ENCODE measurements around the gene IPP. TPM values are rescaled to one million over a fixed set of nuclear protein-coding genes. Genes with fewer than 3 reads are reported as not detected.

Gene IPP
- total and polyA plus RNA-seq, 9 donors: 15.2 to 20.6 (median 19.1) TPM

DNA sequence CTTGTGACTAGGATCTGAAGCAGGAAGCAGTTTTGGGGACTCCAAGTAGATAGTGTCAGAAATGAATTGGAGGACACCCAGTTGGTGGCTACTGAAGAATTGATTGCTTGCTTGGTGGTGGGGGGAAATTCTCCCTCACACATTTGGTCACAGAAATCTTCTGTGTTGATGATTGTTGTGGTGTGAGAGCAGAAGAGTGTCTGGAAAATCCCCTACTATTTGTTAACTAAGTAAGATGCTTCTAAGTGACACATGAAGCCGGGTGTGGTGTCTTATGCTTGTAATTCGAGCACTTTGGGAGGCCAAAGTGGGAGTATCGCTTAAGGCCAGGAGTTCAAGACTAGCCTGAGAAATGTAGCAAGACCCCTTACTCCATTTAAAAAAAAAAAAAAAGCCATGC lies 22.5 kb upstream of the IPP start:
- Histone ChIP-seq H3K4me1 (ENCODE audit: control insufficient read depth, insufficient read depth, low read length) (peaks cover 4% of the 10 kb centered on the region), H3K36me3 (ENCODE audit: control insufficient read depth, insufficient read depth, low read length) (no peaks in the 10 kb centered on the region), H3K27me3 (ENCODE audit: control insufficient read depth, insufficient read depth, low read length) (no peaks in the 10 kb centered on the region), H3K4me3 (ENCODE audit: low read length) (no peak overlapping the region), H3K27ac (ENCODE audit: low read length) (no peak overlapping the region), H3K9me3 (replicated peaks; ENCODE audit: control insufficient read depth, low read depth, low read length) (no peaks in the 10 kb centered on the region)
- WGBS (ENCODE audit: insufficient coverage): no CpG with 5 or more reads among the region's 3 CpGs
- no peak for DNase-seq

DNA sequence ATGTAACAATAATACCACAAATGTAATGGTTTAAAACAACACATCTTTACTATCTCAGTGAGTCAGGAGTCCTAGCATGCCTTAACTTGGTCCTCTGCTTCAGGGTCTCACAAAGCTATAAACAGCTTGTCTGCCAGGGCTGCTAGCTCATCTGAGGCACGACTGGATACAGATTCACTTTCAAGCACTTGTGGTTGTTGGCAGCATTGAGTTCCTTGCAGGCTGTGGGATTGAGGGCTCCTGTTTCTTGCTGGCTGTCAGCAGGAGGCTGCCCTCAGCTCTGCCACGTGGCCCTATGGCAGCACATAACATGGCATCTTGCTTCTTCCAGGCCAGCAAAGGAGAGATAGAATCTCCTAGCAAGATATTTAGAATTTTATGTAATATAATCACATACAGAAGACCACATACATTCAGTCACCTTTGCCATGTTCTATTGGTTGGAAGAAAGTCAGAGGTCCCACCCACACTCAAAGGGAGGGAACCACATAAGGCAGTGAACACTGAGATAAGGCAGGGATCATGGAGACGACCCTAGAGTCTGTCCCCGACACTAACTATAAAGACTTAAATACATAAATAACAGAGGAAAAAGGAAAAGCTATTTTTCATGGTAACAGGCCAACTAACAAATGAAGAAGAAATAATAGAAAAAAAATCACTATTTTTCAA lies 18.9 kb upstream of the IPP start:
- DNase-seq: peak; percentile 42
- no peaks in the 10 kb centered on the region for H3K36me3 ChIP-seq (ENCODE audit: control insufficient read depth, insufficient read depth, low read length)
- no peak overlapping the region for H3K27ac ChIP-seq (ENCODE audit: low read length)
- H3K4me1 ChIP-seq (ENCODE audit: control insufficient read depth, insufficient read depth, low read length): peaks cover 4% of the 10 kb centered on the region
- no peak overlapping the region for H3K4me3 ChIP-seq (ENCODE audit: low read length)
- WGBS (ENCODE audit: insufficient coverage): no CpG with 5 or more reads among the region's 4 CpGs
- H3K27me3 ChIP-seq (ENCODE audit: control insufficient read depth, insufficient read depth, low read length): no peaks in the 10 kb centered on the region
- H3K9me3 ChIP-seq (replicated peaks; ENCODE audit: control insufficient read depth, low read depth, low read length): no peaks in the 10 kb centered on the region

DNA sequence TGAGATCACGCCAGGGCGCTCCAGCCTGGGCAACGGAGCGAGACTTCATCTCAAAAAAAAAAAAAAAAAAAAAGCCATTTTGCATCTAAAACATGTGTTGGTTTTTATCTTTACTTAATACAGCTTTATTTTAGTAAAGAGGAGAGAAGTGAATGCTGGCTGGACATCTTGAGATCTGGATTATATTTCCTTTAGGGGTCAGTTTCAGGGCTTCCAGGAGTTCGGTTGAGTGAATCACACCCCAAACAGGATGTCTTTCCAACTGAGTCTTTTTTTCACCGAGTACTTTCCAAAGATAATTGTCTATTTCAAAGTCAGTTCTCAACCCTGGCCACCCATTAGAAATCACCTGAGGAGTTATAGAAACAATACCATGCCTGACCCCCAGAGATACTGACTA lies 16.6 kb upstream of the IPP start:
- peak; percentile 81 for DNase-seq
- WGBS (ENCODE audit: insufficient coverage): no CpG with 5 or more reads among the region's 6 CpGs

DNA sequence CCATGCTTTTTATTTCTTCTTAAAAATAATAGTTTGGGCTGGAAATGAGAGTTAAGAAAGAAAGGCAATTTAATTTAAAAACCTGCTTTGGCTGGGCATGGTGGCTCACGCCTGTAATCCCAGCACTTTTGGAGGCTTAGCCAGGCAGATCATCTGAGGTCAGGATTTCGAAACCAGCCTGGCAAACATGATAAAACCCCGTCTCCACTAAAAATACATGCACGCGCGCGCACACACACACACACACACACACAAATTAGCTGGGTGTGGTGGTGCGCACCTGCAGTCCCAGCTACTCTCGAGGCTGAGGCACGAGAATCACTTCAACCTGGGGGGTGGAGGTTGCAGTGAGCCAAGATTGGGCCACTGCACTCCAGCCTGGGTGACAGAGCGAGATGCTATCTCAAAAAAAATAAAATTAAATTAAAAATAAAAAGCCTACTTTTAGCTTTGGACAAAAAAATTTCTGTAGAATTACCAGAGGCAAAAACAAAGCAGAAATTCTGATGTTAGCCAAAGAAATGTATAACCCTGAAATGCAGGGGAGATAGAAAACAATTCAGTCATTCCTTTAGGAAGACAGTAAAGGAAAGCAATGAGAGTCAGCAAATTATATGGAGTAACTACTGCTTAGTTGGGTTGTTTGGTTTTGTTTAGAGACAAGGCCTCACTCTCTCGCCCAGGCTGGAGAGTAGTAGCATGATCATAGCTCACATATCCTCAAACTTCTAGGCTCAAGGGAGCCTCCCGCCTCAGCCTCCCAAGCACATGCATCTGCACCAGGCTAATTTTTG lies 15.7 kb upstream of the IPP start:
- WGBS (ENCODE audit: insufficient coverage): 85% methylated on average over 2 of the region's 13 CpGs
- Histone ChIP-seq H3K9me3 (replicated peaks; ENCODE audit: control insufficient read depth, low read depth, low read length) (no peaks in the 10 kb centered on the region), H3K27ac (ENCODE audit: low read length) (no peak overlapping the region), H3K4me1 (ENCODE audit: control insufficient read depth, insufficient read depth, low read length) (peaks cover 4% of the 10 kb centered on the region), H3K27me3 (ENCODE audit: control insufficient read depth, insufficient read depth, low read length) (no peaks in the 10 kb centered on the region), H3K4me3 (ENCODE audit: low read length) (no peak overlapping the region), H3K36me3 (ENCODE audit: control insufficient read depth, insufficient read depth, low read length) (no peaks in the 10 kb centered on the region)
- DNase-seq: no peak

More for the DNA sequence above, 16.6 kb upstream of the IPP start:
- Histone ChIP-seq H3K36me3 (ENCODE audit: control insufficient read depth, insufficient read depth, low read length) (no peaks in the 10 kb centered on the region), H3K4me1 (ENCODE audit: control insufficient read depth, insufficient read depth, low read length) (peaks cover 4% of the 10 kb centered on the region), H3K9me3 (replicated peaks; ENCODE audit: control insufficient read depth, low read depth, low read length) (no peaks in the 10 kb centered on the region), H3K4me3 (ENCODE audit: low read length) (no peak overlapping the region), H3K27ac (ENCODE audit: low read length) (no peak overlapping the region), H3K27me3 (ENCODE audit: control insufficient read depth, insufficient read depth, low read length) (no peaks in the 10 kb centered on the region)

DNA sequence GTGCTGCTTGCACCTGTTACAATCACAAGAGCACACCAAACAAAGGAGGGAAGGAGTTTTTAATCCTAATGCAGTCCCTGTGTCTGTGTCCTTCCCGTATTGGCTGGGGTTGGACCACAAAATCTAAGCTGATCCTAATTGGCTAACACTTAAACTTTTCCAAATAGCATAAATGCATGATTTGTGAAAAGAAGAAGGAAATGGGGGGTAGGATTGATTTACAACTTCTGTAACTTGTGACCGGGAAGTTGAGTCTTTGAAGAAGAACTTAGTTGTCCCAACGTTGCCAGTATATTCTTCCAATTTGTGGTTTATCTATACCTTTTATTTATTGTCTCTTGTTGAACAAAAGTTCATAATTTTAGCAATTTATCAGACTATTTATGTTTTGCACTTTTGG lies 11.8 kb upstream of the IPP start:
- Histone ChIP-seq H3K27me3 (ENCODE audit: control insufficient read depth, insufficient read depth, low read length) (no peaks in the 10 kb centered on the region), H3K9me3 (replicated peaks; ENCODE audit: control insufficient read depth, low read depth, low read length) (no peaks in the 10 kb centered on the region), H3K4me3 (ENCODE audit: low read length) (no peak overlapping the region), H3K4me1 (ENCODE audit: control insufficient read depth, insufficient read depth, low read length) (no peaks in the 10 kb centered on the region), H3K27ac (ENCODE audit: low read length) (no peak overlapping the region), H3K36me3 (ENCODE audit: control insufficient read depth, insufficient read depth, low read length) (no peaks in the 10 kb centered on the region)
- DNase-seq: no peak
- WGBS (ENCODE audit: insufficient coverage): no CpG with 5 or more reads among the region's 3 CpGs

DNA sequence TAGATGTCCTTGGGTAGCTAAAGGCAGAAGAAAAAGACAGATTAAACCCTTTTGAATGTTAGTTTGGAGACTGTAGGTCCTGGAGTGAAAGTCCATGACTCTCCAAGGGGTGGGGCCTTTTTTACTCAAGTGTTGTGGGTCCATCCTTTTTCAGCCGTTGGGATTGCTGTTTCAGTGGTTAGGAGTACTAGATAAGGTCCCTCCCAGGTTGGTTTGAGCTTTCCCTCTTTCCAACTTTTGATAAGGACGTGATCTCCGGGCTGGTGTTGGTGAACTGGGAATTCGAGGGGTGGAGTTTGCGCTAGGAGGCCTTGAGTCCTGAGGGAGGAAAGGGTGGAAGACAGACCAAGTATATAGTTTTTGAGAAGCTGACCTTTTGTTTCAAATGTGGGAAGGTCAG lies 5.2 kb upstream of the IPP start:
- no peak overlapping the region for H3K4me3 ChIP-seq (ENCODE audit: low read length)
- H3K9me3 ChIP-seq (replicated peaks; ENCODE audit: control insufficient read depth, low read depth, low read length): peaks cover 14% of the 10 kb centered on the region
- no peak overlapping the region for H3K27ac ChIP-seq (ENCODE audit: low read length)
- no peak for DNase-seq
- H3K36me3 ChIP-seq (ENCODE audit: control insufficient read depth, insufficient read depth, low read length): no peaks in the 10 kb centered on the region
- H3K27me3 ChIP-seq (ENCODE audit: control insufficient read depth, insufficient read depth, low read length): no peaks in the 10 kb centered on the region
- WGBS (ENCODE audit: insufficient coverage): 100% methylated on average over 2 of the region's 5 CpGs
- no peaks in the 10 kb centered on the region for H3K4me1 ChIP-seq (ENCODE audit: control insufficient read depth, insufficient read depth, low read length)

DNA sequence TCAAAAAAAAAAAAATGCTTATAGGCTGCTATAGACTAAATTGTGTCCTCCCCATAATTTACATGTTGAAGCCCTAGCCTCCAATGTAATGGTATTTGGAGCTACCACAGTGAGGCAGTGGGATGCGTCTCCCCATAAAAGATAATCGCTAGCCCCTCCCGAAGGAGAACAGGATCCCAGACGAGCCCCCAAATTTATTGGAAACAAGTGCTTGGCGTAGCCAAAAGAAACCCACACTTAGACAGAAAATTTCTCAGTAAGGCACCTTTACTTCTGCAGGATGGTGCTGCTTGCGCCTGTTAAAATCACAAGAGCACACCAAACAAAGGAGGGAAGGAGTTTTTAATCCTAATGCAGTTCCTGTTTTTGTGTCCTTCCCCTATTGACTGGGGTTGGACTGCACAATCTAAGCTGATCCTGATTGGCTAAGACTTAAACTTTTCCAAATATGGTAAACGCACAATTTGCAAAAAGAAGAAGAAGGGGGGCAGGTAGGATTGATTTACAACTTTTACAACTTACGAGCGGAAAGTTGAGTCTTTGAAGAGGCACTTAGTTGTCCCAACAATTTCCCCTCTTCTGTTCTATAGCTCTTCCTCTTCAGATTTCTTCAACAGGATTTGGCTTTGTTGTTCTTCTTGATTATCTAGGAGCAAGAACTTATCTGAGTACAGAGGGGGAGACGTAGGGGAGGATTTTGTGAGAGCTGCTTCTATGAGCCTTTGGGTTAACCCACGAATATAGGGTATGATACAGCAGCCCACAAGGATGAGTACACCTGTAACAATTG lies 3.0 kb upstream of the IPP start:
- no peak for DNase-seq
- WGBS (ENCODE audit: insufficient coverage): 93% methylated on average over 4 of the region's 11 CpGs
- H3K4me1 ChIP-seq (ENCODE audit: control insufficient read depth, insufficient read depth, low read length): peaks cover 6% of the 10 kb centered on the region
- peaks cover 14% of the 10 kb centered on the region for H3K9me3 ChIP-seq (replicated peaks; ENCODE audit: control insufficient read depth, low read depth, low read length)
- H3K4me3 ChIP-seq (ENCODE audit: low read length): no peak overlapping the region
- no peak overlapping the region for H3K27ac ChIP-seq (ENCODE audit: low read length)
- no peaks in the 10 kb centered on the region for H3K36me3 ChIP-seq (ENCODE audit: control insufficient read depth, insufficient read depth, low read length)
- no peaks in the 10 kb centered on the region for H3K27me3 ChIP-seq (ENCODE audit: control insufficient read depth, insufficient read depth, low read length)

DNA sequence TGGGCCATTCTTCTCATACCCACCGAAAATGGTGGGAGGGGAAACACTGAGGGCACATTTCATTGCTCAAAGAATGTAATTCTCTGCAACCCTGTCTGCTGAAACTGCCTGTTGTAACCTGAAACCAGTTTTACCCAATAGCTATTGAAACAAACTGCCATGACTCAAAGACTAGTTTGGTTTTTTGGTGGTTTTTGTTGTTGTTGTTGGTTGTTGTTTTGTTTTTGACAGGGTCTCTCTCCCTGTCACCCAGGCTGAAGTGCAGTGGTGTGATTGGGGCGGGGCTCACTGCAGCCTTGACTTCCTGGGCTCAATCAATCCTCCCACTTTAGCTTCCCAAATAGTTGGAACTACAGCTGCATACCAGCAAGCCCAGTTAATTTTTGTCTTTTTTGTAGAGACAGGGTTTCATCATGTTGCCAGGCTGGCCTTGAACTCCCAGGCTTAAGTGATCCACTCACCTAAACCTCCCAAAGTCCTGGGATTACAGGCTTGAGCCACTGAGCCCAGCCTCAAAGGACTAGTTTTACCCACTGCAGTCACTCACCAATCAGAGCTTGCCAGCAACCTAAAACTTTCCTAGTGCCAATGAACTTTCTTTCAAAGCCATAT lies 2.1 kb upstream of the IPP start:
- Histone ChIP-seq H3K27ac (ENCODE audit: low read length) (no peak overlapping the region), H3K4me1 (ENCODE audit: control insufficient read depth, insufficient read depth, low read length) (peaks cover 6% of the 10 kb centered on the region), H3K36me3 (ENCODE audit: control insufficient read depth, insufficient read depth, low read length) (no peaks in the 10 kb centered on the region), H3K4me3 (ENCODE audit: low read length) (no peak overlapping the region), H3K9me3 (replicated peaks; ENCODE audit: control insufficient read depth, low read depth, low read length) (peaks cover 14% of the 10 kb centered on the region), H3K27me3 (ENCODE audit: control insufficient read depth, insufficient read depth, low read length) (no peaks in the 10 kb centered on the region)
- WGBS (ENCODE audit: insufficient coverage): no CpG with 5 or more reads among the region's 2 CpGs
- no peak for DNase-seq

DNA sequence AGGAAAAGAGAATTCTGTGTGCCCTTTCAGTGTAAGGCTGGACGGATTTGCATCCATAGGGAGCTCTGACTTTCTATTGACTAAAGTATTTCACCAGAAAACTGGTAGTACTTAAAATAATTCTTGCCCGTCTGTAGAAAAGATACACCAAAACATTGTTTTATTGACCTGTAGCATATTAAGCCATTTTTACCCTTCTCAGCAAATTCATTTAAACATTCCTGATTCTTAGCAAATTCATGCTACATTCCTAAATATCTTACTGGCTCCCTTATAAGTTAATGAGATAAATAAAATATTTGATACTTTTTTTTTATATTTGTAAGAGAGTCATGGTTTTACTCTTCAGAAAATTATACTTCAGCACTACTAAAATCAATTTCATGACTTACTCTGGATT lies 1.6 kb upstream of the IPP start:
- peaks cover 6% of the 10 kb centered on the region for H3K4me1 ChIP-seq (ENCODE audit: control insufficient read depth, insufficient read depth, low read length)

More for the DNA sequence above, 1.6 kb upstream of the IPP start:
- Histone ChIP-seq H3K36me3 (ENCODE audit: control insufficient read depth, insufficient read depth, low read length) (no peaks in the 10 kb centered on the region), H3K27me3 (ENCODE audit: control insufficient read depth, insufficient read depth, low read length) (no peaks in the 10 kb centered on the region), H3K9me3 (replicated peaks; ENCODE audit: control insufficient read depth, low read depth, low read length) (peaks cover 14% of the 10 kb centered on the region), H3K27ac (ENCODE audit: low read length) (no peak overlapping the region), H3K4me3 (ENCODE audit: low read length) (no peak overlapping the region)
- WGBS (ENCODE audit: insufficient coverage): no CpG with 5 or more reads among the region's 2 CpGs
- no peak for DNase-seq

All from muscle of leg (tissue), 11 donors.